ENCODE results near the gene URB1. TPM values are rescaled to one million over a fixed set of nuclear protein-coding genes. Genes with fewer than 3 reads are reported as not detected.

Gene URB1
- total and polyA plus RNA-seq, 9 of the 15 experiments (the other 6 are each of a cell fraction or from before 2014, with no cell fraction given) = 0.97 to 53.6 (median 21.5) TPM

DNA sequence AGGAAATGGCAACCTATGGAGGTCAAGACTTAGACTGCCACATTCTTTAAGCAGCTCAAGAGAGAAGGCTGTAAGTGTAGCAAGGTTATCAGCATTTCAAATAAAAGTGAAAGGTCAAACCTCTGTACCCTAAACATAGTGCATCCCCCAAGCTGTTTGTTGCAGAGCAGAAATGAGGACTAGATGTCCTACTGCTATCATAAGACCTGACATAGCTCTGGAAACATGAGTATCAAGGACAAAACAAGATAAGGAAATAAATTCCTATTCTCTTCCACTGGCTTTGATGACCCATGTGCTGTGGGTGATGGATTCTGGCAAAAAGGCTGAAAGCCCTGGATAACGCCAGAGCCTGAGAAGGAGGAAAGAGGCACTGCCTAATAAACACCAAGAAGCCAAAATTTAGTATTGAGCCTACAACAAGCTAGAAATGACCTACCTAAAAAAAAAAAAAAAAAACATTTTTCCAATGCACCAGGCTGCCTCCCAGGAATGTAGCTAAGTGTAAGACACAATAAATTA is 35.9 kb downstream of the URB1 start:
- Histone ChIP-seq H3K79me2 (ENCODE audit: control insufficient read depth, insufficient read depth, low read length) (no peaks in the 10 kb centered on the region), H3K4me3 (no peak overlapping the region), H3K9me3 (replicated peaks; ENCODE audit: control insufficient read depth, insufficient read depth, low read depth, low read length) (no peaks in the 10 kb centered on the region), H3K36me3 (ENCODE audit: control insufficient read depth, insufficient read depth, low read length) (peaks cover 98% of the 10 kb centered on the region), H3K4me1 (replicated peaks in 1 of 2; ENCODE audit: control insufficient read depth in 2 of 2, insufficient read depth in 2 of 2, low read length in 2 of 2) (no peaks in the 10 kb centered on the region), H3K27me3 (ENCODE audit: control insufficient read depth in 2 of 2, insufficient read depth in 2 of 2, low read length in 2 of 2) (no peaks in the 10 kb centered on the region), H2AFZ (ENCODE audit: low read depth, low read length) (no peak overlapping the region), H3K9ac (ENCODE audit: insufficient read depth in 1 of 2, low read depth in 2 of 2, low read length in 2 of 2) (no peak overlapping the region), H4K20me1 (replicated peaks; ENCODE audit: control insufficient read depth, insufficient read depth, low read length) (no peaks in the 10 kb centered on the region; the same call in 1 of the 2 replicates), H3K27ac (ENCODE audit: extremely low read depth, low read depth, low read length) (no peak overlapping the region), H3K9me1 (ENCODE audit: control insufficient read depth, insufficient read depth, low read length) (no peaks in the 10 kb centered on the region), H3K4me2 (ENCODE audit: insufficient read depth, low read length) (no peak overlapping the region)
- no TSS peak for BruUV-seq (replicated peaks)
- in situ Hi-C loops (cut with MboI) = no loop called here
- ChIA-PET POLR2A (interaction anchor here (0.9 kb wide), 1 partner anchor 21 kb away, joined by 4 read pairs; no protein-coding TSS in a partner anchor), CTCF (ENCODE audit: low intra/inter-chr PET ratio) (no interaction called here)
- FAIRE-seq = no peak
- intact Hi-C loops (cut with micrococcal nuclease) = no loop called here
- ATAC-seq = no peak
- TF ChIP-seq ZNF124 (CRISPR knock-in tag; IDR thresholded peaks at IDR 0.05) = no peak
- TF ChIP-seq ZNF695 (CRISPR knock-in tag; IDR thresholded peaks at IDR 0.05) = no peak
- TF ChIP-seq MTA2 (IDR thresholded peaks at IDR 0.05; ENCODE audit: low read depth) = no peak
- no peak for TF ChIP-seq ARHGAP35 (IDR thresholded peaks at IDR 0.05; ENCODE audit: partially characterized antibody)
- TF ChIP-seq ATF7 (IDR thresholded peaks at IDR 0.05) = no peak
- TF ChIP-seq, protein P1, sequence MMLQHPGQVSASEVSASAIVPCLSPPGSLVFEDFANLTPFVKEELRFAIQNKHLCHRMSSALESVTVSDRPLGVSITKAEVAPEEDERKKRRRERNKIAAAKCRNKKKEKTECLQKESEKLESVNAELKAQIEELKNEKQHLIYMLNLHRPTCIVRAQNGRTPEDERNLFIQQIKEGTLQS (IDR thresholded peaks at IDR 0.05) = no peak
- TF ChIP-seq, protein P1 (CRISPR knock-in tag; conservative IDR thresholded peaks at IDR 0.05) = no peak
- TF ChIP-seq ZNF583 (CRISPR knock-in tag; IDR thresholded peaks at IDR 0.05) = no peak
- TF ChIP-seq ZNF699 (CRISPR knock-in tag; IDR thresholded peaks at IDR 0.05; ENCODE audit: insufficient replicate concordance) = no peak
- TF ChIP-seq, protein P2, sequence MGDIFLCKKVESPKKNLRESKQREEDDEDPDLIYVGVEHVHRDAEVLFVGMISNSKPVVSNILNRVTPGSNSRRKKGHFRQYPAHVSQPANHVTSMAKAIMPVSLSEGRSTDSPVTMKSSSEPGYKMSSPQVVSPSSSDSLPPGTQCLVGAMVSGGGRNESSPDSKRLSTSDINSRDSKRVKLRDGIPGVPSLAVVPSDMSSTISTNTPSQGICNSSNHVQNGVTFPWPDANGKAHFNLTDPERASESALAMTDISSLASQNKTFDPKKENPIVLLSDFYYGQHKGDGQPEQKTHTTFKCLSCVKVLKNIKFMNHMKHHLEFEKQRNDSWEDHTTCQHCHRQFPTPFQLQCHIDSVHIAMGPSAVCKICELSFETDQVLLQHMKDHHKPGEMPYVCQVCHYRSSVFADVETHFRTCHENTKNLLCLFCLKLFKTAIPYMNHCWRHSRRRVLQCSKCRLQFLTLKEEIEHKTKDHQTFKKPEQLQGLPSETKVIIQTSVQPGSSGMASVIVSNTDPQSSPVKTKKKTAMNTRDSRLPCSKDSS (IDR thresholded peaks at IDR 0.05; ENCODE audit: low read depth, partially characterized antibody) = no peak
- no peak for TF ChIP-seq TRIM28 (IDR thresholded peaks at IDR 0.05)
- TF ChIP-seq PURB (CRISPR knock-in tag; IDR thresholded peaks at IDR 0.05; ENCODE audit: low read depth) = no peak
- no peak for TF ChIP-seq BRD9 (IDR thresholded peaks at IDR 0.05; ENCODE audit: low read depth, partially characterized antibody)
- no peak for TF ChIP-seq SAFB2 (IDR thresholded peaks at IDR 0.05; ENCODE audit: borderline replicate concordance, low read depth, low read length, severe bottlenecking)
- no peak for DNase-seq (ENCODE audit: extremely low read depth in 1 of 4, low spot score in 3 of 4)
- 85% methylated on average over 1 of the region's 1 CpG for WGBS (ENCODE audit: insufficient coverage, low coverage, missing lambda C conversion rate)
